DOHH2 (cell line): ENCODE measurements around the gene CBLL2.
"Not testable (repeated sequence)": the region's sequence is repeated elsewhere in the genome, so short reads cannot be mapped to it uniquely, and the experiment has no call there.

Source experiments
- H3F3A ChIP-seq: fragments of 200-600 bp; sonication (generic), shearing (Covaris generic); 2 replicates; pipeline ENCODE4 v1.6.0; 2016; ENCODE audit warnings: antibody characterized with exemption, mild to moderate bottlenecking; ENCODE audit not compliant: control insufficient read depth, insufficient read depth
- H3K27ac ChIP-seq: fragments of 200-600 bp; sonication (generic); 2 replicates; pipeline ENCODE4 v1.5.1; 2014; ENCODE audit warnings: low read depth, mild to moderate bottlenecking, low read length, moderate library complexity
- H3K27me3 ChIP-seq: fragments of 200-600 bp; sonication (generic); 2 replicates; pipeline ENCODE4 v1.6.1; 2014; ENCODE audit warnings: mild to moderate bottlenecking, low read length, mixed read lengths; ENCODE audit not compliant: control insufficient read depth
- H3K36me3 ChIP-seq: fragments of 200-600 bp; sonication (generic); 2 replicates; pipeline ENCODE4 v1.6.1; 2014; ENCODE audit warnings: mild to moderate bottlenecking, low read length, moderate library complexity, mixed read lengths; ENCODE audit not compliant: control insufficient read depth
- H3K4me1 ChIP-seq: fragments of 200-600 bp; sonication (generic); 2 replicates; pipeline ENCODE4 v1.6.1; 2014; ENCODE audit warnings: mild to moderate bottlenecking, low read length, mixed read lengths; ENCODE audit not compliant: control insufficient read depth
- H3K4me2 ChIP-seq: fragments of 200-600 bp; sonication (generic); 2 replicates; pipeline ENCODE4 v1.6.0; 2014; ENCODE audit warnings: mild to moderate bottlenecking, low read length, moderate library complexity
- H3K4me3 ChIP-seq: fragments of 200-600 bp; sonication (generic); 2 replicates; pipeline ENCODE4 v1.5.1; 2014; ENCODE audit warnings: mild to moderate bottlenecking, low read length, mixed read lengths
- H3K79me2 ChIP-seq: fragments of 200-600 bp; sonication (generic); 2 replicates; pipeline ENCODE4 v1.6.1; 2014; ENCODE audit warnings: mild to moderate bottlenecking, low read length, mixed read lengths; ENCODE audit not compliant: control insufficient read depth
- H3K9me2 ChIP-seq: fragments of 200-600 bp; sonication (generic); replicated peaks from 2 replicates; pipeline ENCODE4 v1.6.1; 2014; ENCODE audit warnings: mild to moderate bottlenecking, low read length, mixed read lengths; ENCODE audit not compliant: control insufficient read depth
- H3K9me3 ChIP-seq: fragments of 200-600 bp; sonication (generic); 2 replicates; pipeline ENCODE4 v1.6.1; 2014; ENCODE audit warnings: antibody characterized with exemption, low read length, mixed read lengths; ENCODE audit not compliant: control insufficient read depth, insufficient read depth
- H4K20me1 ChIP-seq: fragments of 200-600 bp; sonication (generic); 2 replicates; pipeline ENCODE4 v1.6.0; 2014; ENCODE audit warnings: low read depth, mild to moderate bottlenecking, antibody characterized with exemption, low read length, moderate library complexity; ENCODE audit not compliant: control insufficient read depth, insufficient read depth
- CTCF ChIP-seq: fragments of 200-600 bp; sonication (generic); IDR thresholded peaks from one replicate; pipeline ENCODE4 v1.5.1; 2014; ENCODE audit warnings: antibody characterized with exemption, mild to moderate bottlenecking, low read depth, low read length; ENCODE audit not compliant: poor library complexity, severe bottlenecking
- EZH2phosphoT487 ChIP-seq: fragments of 200-600 bp; sonication (generic); IDR thresholded peaks from 2 replicates; pipeline ENCODE4 v1.6.1; 2017; ENCODE audit warnings: borderline replicate concordance, mild to moderate bottlenecking, antibody characterized with exemption, low read length, moderate library complexity, mixed read lengths

CBLL2 gene

GRCh38 chrX:22278375-22278774 is 5.7 kb downstream of the CBLL2 start:
- Histone ChIP-seq H3K9me2 (no peaks in the 10 kb centered on the region), H3K4me1 (no peaks in the 10 kb centered on the region), H3K36me3 (no peaks in the 10 kb centered on the region), H3K79me2 (no peaks in the 10 kb centered on the region), H3K9me3 (no peaks in the 10 kb centered on the region), H3F3A (no peaks in the 10 kb centered on the region), H3K4me3 (no peak overlapping the region), H3K27ac (no peak overlapping the region), H3K27me3 (no peaks in the 10 kb centered on the region), H3K4me2 (no peak overlapping the region), H4K20me1 (no peaks in the 10 kb centered on the region)
- TF ChIP-seq EZH2phosphoT487 (no peak), CTCF (no peak)

- H3K79me2 ChIP-seq, H3K9me2 ChIP-seq: not testable (repeated sequence)
These were observed 16.5 kb downstream of the CBLL2 start for GRCh38 chrX:22289209-22289608.

GRCh38 chrX:22296871-22297270 is 24.2 kb downstream of the CBLL2 start:
- TF ChIP-seq CTCF (no peak), EZH2phosphoT487 (no peak)
- Histone ChIP-seq H3K27me3 (no peaks in the 10 kb centered on the region), H3K4me3 (no peak overlapping the region)

More at GRCh38 chrX:22289209-22289608, 16.5 kb downstream of the CBLL2 start:
- H3K4me1 ChIP-seq, H3K4me3 ChIP-seq, H3K9me3 ChIP-seq, H3F3A ChIP-seq, H3K36me3 ChIP-seq, H3K4me2 ChIP-seq, H4K20me1 ChIP-seq, H3K27me3 ChIP-seq, H3K27ac ChIP-seq: not testable (repeated sequence)

GRCh38 chrX:22300130-22300529 is 27.4 kb downstream of the CBLL2 start:
- TF ChIP-seq CTCF (no peak), EZH2phosphoT487 (no peak)
- H3K4me3 ChIP-seq, result no peak overlapping the region
- H4K20me1 ChIP-seq, result no peaks in the 10 kb centered on the region
- H3F3A ChIP-seq, result no peaks in the 10 kb centered on the region
- no peaks in the 10 kb centered on the region for H3K36me3 ChIP-seq
- H3K9me3 ChIP-seq, result no peaks in the 10 kb centered on the region
- no peaks in the 10 kb centered on the region for H3K27me3 ChIP-seq
- no peak overlapping the region for H3K27ac ChIP-seq
- H3K4me2 ChIP-seq, result no peak overlapping the region
- no peaks in the 10 kb centered on the region for H3K9me2 ChIP-seq
- no peaks in the 10 kb centered on the region for H3K4me1 ChIP-seq
- no peaks in the 10 kb centered on the region for H3K79me2 ChIP-seq

More at GRCh38 chrX:22296871-22297270, 24.2 kb downstream of the CBLL2 start:
- no peaks in the 10 kb centered on the region for H3K36me3 ChIP-seq
- no peak overlapping the region for H3K4me2 ChIP-seq
- no peaks in the 10 kb centered on the region for H3F3A ChIP-seq
- no peaks in the 10 kb centered on the region for H4K20me1 ChIP-seq
- no peaks in the 10 kb centered on the region for H3K9me3 ChIP-seq
- H3K9me2 ChIP-seq, result no peaks in the 10 kb centered on the region
- no peaks in the 10 kb centered on the region for H3K4me1 ChIP-seq
- no peak overlapping the region for H3K27ac ChIP-seq
- H3K79me2 ChIP-seq, result no peaks in the 10 kb centered on the region
